SK-N-DZ (cell line): ENCODE measurements around the gene STPG1. TPM values are rescaled to one million over a fixed set of nuclear protein-coding genes. Genes with fewer than 3 reads are reported as not detected.
A peak's percentile ranks its signal among the peaks of the same experiment; 100 is the strongest.
"Not testable (repeated sequence)": the region's sequence is repeated elsewhere in the genome, so short reads cannot be mapped to it uniquely, and the experiment has no call there.

Source experiments
- DNase-seq: peaks from one replicate; pipeline ENCODE4 v3.0.0-alpha.2; 2015; ENCODE audit warnings: low spot score
- polyA plus RNA-seq, 2 experiments: library from polyadenylated mRNA; depleted of rRNA; stranded (reverse); fragments of >200 nt; gene quantifications; 2 replicates each; pipeline ENCODE4 v1.2.3, GENCODE V29; 2014

Gene STPG1
- polyA plus RNA-seq (2014; cell fraction: cytosol; rRNA removed): 3.5 and 4.0 TPM in 2 replicates
- 0.99 and 2.4 TPM in 2 replicates for polyA plus RNA-seq (2014; cell fraction: nucleus; rRNA removed)

DNA sequence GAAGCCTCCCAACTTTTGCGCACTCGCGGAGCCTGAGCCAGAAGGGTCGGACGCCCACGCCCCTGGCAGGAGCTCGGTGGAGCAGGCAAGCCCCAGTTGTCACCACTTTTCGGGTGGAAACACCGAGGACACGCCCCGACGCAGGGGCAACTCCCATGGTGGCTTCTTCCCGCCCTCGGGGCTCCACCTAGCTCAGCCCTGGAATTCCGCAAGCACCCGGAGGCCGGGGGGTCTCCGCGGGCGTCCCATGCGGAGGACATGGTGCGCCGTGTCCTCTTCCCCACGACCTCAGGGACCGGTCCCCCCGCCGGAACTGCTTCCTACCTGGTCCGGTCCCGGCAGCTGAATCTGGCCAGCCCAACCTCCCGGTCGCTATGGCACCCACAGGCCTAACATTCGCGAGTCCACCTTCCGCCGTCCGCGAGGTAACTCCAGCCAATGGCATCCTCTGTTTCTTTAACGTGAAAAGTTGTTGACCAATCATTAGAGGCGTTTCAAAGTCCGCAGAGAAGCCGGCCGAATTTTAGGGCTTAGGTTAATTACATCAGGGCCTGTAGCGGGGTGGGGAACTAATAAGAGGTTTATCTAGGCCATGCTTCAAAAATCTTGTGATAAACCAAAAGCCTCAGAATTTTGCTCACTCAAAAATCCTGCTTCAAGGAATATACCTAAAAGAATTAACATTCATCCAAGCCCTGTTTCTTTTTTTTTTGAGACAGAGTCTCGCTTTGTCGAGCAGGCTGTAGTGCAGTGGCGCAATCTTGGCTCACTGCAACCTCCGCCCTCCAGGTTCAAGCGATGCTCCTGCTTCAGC lies at the start of gene STPG1:
Gene STPG1 (minus strand): TSS at position 433 of the 814 bp plus-strand sequence. CDS start 12,394 bp downstream, outside the sequence.
- peak; percentile 84 for DNase-seq

DNA sequence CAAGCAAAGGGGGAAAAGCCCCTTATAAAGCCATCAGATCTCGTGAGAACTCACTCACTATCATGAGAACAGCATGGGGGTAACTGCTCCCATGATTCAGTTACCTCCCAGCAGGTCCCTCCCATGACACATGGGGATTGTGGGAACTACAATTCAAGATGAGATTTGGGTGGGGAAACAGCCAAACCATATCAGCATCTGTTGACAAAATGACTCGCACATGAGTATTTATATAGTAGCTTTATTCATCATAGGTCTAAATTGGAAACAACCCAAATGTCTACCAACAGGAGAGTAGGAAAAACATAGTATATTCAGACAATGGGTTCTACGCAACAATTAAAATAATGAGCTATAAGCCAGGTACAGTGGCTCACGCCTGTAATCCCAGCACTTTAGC lies 48.5 kb upstream of the STPG1 start:
- not testable (repeated sequence) for DNase-seq

DNA sequence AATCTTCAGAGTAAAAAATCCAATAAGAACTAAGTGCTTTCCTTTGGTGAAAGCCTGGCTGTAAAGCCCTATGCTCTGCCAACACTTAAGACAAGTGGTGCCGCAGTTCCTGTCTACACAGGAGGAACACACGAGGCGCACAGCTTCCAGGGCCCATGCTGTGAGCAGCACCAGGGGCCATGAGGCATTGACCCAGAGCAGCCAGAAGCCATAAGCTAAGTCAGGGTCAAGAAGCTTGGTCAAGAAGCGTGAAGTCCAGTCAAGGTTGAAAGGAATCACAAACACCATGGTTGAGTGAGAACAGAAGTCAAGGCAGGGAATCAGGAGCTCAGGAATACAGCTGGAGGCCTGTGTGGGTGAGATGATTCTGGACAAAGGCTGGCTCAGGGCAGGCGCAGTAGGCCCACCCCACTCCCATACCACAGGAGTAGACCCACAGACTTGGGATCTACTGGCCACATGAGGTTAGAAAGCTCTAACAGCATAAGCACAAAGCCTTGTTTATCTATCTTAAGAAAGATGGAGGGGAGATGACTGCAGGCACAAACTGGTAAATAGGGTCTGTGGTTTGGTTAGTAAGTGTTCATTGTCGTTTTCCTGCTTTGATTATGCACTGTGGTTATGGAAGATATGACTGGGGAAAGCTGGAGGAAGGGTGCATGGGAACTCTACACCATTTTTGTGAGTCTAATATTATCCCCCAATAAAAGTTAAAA lies 46.1 kb upstream of the STPG1 start:
- DNase-seq: no peak

GRCh38 chr1:24457866-24458265 lies 44.3 kb upstream of the STPG1 start:
- no peak for DNase-seq

DNA sequence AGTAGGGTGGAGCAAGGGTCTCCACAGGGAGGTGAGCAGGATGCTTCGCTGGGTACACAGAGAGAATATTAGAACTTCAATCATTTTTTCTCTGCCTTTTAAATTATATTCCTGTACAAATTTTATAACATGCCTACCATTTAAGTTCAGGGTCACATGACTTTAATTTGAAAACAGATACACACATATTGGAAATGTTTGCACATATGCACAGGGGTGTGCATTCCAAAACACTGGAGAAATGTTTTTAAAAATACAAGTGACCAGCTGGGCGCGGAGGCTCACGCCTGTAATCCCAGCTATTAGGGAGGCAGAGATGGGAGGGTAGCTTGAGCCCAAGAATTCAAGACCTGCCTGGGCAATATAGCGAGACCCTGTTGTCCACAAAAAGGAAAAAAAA lies 41.7 kb upstream of the STPG1 start:
- DNase-seq: no peak

DNA sequence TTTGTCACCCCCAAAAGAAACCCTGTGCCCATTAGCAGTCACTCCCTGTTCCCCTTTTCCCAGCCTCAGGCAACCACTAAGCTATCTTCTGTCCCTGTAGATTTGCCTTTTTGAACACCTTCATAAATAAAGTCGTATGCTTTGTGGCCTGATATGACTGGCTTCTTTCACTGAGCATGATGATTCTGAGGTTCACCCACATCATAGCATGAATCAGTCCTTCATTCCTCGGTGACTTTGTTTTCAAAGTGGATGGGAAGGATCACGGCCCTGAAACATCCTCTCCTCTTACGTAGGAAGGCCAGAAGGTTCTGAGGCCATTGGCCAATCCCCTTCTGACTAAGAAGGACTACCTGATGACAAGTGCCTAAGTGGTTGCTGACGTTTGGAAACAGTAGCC lies 41.1 kb upstream of the STPG1 start:
- no peak for DNase-seq

GRCh38 chr1:24452922-24453485 lies 39.4 kb upstream of the STPG1 start:
- no peak for DNase-seq

DNA sequence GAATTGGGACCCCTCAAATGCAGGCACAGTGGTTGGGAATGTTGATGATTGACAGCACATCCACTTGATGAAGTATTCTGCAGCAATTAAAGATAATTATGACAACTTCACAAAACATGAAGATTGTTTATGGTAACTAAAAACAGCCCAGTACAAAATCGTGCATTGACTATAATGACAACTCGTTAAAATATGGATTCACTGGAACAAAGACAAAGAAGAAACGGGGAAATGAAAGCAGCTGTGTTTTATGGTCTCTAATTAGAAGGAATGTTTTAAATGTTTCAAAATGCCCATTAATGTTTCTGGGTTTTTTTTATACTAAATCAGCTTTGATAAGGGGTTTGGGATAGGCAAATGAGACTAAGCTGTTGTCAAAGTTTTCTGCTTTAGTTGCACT lies 38.2 kb upstream of the STPG1 start:
- no peak for DNase-seq

DNA sequence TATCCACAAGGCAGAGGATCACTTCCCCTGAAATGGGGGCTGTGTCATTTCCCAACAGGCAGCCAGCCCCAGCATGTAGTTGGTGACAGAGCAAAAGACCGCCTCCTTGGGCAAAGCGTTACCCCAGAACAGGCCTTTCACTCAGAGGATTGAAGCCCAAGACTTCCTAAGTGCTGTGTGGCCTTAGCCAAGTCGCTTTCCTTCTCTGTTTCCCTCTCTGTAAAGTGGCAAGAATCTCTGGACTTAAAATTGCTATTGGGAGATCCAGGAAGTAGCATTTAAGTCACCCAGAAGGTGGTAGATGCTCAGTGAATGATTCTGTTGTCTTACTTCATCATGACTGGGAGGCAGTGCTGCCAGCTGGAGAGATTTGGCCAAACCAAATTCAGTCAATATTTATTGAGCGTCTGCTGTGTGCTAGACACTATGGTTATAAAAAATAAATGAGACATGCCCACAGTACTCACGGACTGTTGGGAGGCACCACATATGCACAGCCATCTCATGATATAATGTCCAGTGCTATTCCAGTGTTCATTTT lies 37.3 kb upstream of the STPG1 start:
- DNase-seq: no peak

- DNase-seq: no peak
These were observed 36.7 kb upstream of the STPG1 start for GRCh38 chr1:24450316-24450715.

DNA sequence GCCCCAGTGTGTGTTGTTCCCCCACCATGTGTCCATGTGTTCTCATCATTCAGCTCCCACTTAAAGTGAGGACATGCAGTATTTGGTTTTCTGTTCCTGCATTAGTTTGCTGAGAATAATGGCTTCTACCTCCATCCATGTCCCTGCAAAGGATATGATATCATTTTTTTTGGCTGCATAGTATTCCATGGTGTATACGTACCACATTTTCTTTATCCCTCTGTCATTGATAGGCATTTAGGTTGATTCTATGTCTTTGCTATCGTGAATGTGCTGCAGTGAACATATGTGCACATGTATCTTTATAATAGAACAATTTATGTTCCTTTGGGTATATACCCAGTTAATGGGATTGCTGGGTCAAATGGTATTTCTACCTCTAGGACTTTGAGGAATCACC lies 32.9 kb upstream of the STPG1 start:
- not testable (repeated sequence) for DNase-seq

DNA sequence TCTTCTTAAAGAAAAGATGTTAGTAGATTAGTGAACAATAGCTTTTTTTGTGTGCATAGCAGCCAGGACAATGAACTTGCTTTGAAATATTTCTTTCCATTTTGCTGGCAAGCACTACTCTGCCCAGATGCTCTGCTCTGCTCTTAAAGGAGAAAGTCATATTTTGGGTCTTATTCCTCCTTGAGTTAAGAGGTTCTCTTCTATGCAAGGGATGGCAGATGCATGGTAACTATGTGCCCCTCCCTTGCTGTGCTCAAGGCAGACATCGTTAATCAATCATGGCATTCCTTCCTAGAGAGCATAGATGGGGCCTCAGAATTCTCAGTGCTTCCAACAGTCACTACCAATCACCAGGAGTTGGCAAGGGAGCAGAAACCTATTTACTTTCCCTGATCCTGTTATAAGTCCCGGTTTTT lies 29.7 kb upstream of the STPG1 start:
- no peak for DNase-seq

DNA sequence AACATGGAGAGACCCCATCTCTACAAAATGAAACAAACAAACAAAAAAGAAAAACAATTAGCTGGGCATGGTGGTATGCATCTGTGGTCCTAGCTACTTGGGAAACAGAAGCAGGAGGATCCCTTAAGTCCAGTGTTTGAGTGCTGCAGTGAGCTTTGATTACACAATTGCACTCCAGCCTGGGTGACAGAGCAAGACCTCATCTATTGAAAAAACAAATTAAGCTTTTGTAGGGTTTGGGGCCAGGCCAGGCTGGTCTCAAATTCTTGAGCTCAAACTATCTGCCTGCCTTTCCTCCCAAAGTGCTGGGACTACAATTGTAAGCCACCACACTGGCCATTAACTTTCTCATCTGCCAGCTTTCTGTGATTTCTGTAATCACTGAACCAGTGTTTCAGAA lies 29.2 kb upstream of the STPG1 start:
- no peak for DNase-seq

DNA sequence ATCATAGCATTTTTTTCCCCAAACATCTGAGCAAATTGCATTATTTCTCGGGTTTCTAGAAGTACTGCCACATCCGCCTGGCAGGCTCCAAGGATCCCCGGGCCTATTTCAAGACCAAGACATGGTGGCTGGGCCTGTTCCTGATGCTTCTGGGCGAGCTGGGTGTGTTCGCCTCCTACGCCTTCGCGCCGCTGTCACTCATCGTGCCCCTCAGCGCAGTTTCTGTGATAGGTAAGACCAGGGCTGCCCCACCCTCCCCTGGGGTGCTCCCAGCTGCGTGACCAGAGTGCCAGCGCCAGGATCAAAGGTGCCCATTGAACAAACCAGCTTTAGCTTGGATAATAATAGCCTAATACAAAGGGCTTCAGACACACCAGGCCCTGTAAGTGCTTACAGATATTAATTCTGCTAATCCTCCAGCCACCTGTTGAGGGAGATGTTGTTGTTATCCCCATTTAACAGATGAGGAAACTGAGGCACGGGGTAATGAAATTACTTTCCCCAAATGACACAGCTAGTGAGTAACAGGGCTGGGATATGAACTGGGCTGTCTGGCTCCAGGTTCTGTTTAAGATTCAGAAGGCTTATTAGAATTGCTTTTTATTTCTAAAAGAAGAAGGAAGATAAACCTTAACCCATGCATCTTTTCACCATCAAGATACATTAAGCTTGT lies 28.6 kb upstream of the STPG1 start:
- no peak for DNase-seq

DNA sequence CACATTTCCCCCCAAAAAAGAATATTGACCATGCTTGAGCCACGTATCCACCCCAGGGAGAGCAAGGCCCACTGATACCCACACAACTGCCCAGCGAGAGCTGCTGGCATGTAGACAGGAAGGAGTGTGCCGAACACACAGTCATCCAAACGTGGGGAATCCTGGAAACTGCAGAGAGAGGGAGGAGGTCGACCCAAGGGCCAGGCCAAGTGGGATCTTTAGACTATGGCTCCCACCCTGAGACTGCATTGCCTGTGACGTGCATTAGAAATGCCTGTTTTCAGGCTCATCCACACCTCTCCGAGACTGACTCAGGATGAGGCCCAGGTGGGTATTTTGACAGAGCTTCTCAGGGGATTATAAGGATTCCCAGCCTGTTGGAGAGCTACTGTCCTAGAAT lies 27.9 kb upstream of the STPG1 start:
- no peak for DNase-seq

GRCh38 chr1:24440436-24440835 lies 26.9 kb upstream of the STPG1 start:
- DNase-seq: no peak

DNA sequence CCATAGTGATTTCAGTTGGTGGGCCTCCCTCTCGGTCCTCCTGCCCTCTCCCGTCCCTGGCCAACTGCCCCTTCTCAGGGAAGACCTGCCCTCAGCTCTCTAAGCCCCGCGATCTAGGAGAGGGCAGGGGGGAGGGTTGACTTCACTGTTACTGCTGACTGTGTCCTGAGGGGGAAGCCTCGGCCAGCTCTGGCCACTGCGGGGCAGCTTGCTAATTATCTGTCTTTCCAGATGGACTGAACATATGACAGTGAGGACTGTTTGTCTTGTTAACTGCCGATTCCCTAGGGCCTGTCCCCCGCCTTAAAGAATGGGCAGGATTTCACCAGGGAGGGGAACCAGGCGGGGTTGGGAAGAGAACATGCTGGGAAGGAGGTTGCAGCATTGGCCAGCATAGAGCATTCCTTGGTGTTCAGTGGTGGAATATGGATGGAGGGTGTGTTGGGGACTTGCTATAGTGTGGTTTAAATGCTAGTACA lies 24.9 kb upstream of the STPG1 start:
- no peak for DNase-seq

DNA sequence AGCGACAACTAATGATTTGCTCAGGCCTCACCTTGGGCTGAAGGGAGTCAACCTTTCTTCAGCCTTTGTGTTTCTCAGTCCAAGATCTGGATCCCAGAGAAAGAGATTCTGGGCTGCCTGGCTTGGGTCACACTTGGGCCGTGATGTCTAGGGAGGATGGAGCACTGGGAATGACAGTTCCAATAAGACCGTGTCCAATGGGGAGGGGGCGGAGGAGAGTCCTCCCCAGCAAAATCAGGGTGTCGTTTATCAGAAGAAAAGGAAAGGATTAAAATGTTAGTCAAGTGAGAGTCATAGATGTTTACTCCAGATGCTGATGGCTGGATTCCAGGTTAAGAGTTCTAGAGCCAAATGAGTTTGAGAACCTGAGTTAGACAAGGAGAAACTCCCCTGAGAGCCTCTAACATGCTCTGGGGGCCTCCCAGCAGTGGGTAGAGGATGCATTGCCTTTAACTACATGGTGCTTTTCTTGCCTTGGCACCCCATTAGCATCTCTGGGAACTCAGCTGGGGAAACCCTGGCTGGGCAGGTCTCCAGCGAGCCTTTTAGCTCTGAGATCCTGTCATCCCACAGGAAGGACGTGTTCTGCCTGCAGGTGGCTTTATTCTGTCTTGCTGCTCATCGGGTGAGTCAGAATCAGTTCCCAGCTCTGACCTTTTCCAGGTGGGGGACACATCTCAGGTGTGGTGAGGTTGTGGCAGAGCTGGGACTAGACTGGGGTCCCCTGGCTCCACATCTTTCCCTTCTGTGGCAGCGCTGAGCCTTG lies 24.2 kb upstream of the STPG1 start:
- no peak for DNase-seq

- DNase-seq: no peak
These were observed 22.3 kb upstream of the STPG1 start for GRCh38 chr1:24435782-24436365.

DNA sequence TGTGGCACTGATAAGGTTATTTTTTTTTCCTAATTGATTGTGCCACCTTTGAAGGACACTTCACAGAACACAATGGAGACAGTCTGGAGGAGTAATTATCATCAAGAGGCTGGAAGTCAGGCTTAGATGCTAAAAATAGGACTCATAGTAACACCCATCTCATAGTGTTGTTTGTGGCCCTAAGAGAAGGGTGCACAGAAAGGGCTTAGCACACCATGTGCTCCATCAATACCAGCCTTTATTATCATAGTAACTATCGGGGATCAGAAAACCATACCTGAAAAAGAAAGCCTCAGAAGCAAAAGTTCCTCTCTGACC lies 13.9 kb upstream of the STPG1 start:
- DNase-seq: no peak
